ENCODE data around the gene SLITRK3. TPM values are rescaled to one million over a fixed set of nuclear protein-coding genes. Genes with fewer than 3 reads are reported as not detected.

The SLITRK3 gene
- total and polyA plus RNA-seq, 2 of the 13 experiments (the other 11 are each of a cell fraction or from before 2014, with no cell fraction given) = not detected

DNA sequence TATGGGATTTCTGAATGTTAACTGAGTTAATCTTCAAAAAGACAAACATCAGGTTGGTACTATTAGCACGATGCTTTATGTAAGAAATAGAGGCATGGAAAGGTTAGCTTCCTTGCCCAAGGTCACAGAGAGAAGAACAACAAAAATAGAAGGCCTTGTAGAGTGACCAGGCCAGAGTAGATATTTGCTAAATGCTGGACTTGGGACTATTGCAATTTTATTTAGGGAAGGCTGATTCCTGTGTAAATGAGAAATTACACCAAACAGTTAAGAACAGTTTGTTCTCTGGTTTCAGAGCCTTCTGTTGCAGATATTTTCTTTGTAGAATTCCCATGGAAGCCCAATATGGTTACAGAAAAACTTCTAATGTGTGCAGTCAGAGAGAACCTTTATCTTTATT, 16.4 kb upstream of the SLITRK3 start (continued):
- TF ChIP-seq ZBTB4 (CRISPR knock-in tag; IDR thresholded peaks at IDR 0.05; ENCODE audit: borderline replicate concordance) (no peak), DRAP1 (CRISPR knock-in tag; IDR thresholded peaks at IDR 0.05) (0 out of 2 replicates have a peak, but pooled peaks have one; percentile 17), ZEB1 (IDR thresholded peaks at IDR 0.05; ENCODE audit: insufficient replicate concordance, low read depth) (no peak), CBX2 (IDR thresholded peaks at IDR 0.05; ENCODE audit: low read depth, low read length) (no peak), CBX2 (CRISPR knock-in tag; IDR thresholded peaks at IDR 0.05; ENCODE audit: low read depth) (no peak), ZMAT3 (CRISPR knock-in tag; conservative IDR thresholded peaks at IDR 0.05) (no peak), MAFK (conservative IDR thresholded peaks at IDR 0.05 in 1 of 2, IDR thresholded peaks at IDR 0.05 in 1 of 2; ENCODE audit: low read length in 2 of 2) (no peak), SOX13 (IDR thresholded peaks at IDR 0.05) (no peak), SOX13 (CRISPR knock-in tag; conservative IDR thresholded peaks at IDR 0.05 in 1 of 2, IDR thresholded peaks at IDR 0.05 in 1 of 2) (peak in 1 of 2 experiments; percentile 58; a peak in 1 of 4 replicates), AGO1 (IDR thresholded peaks at IDR 0.05; ENCODE audit: low read depth, low read length, poor library complexity, severe bottlenecking) (no peak), SNAPC5 (CRISPR knock-in tag; IDR thresholded peaks at IDR 0.05; ENCODE audit: borderline replicate concordance) (no peak), SALL1 (CRISPR knock-in tag; IDR thresholded peaks at IDR 0.05) (peak; percentile 14; the same call in 1 of the 2 replicates), ESRRA (CRISPR knock-in tag; IDR thresholded peaks at IDR 0.05; ENCODE audit: low read depth) (no peak), AHDC1 (CRISPR knock-in tag; IDR thresholded peaks at IDR 0.05; ENCODE audit: borderline replicate concordance) (peak; percentile 23; the same call in 1 of the 2 replicates), ATF1 (CRISPR knock-in tag; IDR thresholded peaks at IDR 0.05) (no peak), CHD2 (IDR thresholded peaks at IDR 0.05; ENCODE audit: low read depth, low read length) (no peak), ZNF605 (CRISPR knock-in tag; IDR thresholded peaks at IDR 0.05) (no peak)
- TF ChIP-seq, protein P1, sequence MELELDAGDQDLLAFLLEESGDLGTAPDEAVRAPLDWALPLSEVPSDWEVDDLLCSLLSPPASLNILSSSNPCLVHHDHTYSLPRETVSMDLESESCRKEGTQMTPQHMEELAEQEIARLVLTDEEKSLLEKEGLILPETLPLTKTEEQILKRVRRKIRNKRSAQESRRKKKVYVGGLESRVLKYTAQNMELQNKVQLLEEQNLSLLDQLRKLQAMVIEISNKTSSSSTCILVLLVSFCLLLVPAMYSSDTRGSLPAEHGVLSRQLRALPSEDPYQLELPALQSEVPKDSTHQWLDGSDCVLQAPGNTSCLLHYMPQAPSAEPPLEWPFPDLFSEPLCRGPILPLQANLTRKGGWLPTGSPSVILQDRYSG (CRISPR knock-in tag; IDR thresholded peaks at IDR 0.05) = no peak

Data from HepG2 (cell line).